IPS-NIHi7 (cell line): ENCODE measurements around the gene ASB4.
"Not testable (repeated sequence)": the region's sequence is repeated elsewhere in the genome, so short reads cannot be mapped to it uniquely, and the experiment has no call there.

ENCODE experiments used
- DNase-seq: peaks from one replicate; pipeline ENCODE4 v3.0.0; 2012; ENCODE audit warnings: mixed read lengths; ENCODE audit errors: extremely low spot score

ASB4 gene, protein sequence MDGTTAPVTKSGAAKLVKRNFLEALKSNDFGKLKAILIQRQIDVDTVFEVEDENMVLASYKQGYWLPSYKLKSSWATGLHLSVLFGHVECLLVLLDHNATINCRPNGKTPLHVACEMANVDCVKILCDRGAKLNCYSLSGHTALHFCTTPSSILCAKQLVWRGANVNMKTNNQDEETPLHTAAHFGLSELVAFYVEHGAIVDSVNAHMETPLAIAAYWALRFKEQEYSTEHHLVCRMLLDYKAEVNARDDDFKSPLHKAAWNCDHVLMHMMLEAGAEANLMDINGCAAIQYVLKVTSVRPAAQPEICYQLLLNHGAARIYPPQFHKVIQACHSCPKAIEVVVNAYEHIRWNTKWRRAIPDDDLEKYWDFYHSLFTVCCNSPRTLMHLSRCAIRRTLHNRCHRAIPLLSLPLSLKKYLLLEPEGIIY

DNA sequence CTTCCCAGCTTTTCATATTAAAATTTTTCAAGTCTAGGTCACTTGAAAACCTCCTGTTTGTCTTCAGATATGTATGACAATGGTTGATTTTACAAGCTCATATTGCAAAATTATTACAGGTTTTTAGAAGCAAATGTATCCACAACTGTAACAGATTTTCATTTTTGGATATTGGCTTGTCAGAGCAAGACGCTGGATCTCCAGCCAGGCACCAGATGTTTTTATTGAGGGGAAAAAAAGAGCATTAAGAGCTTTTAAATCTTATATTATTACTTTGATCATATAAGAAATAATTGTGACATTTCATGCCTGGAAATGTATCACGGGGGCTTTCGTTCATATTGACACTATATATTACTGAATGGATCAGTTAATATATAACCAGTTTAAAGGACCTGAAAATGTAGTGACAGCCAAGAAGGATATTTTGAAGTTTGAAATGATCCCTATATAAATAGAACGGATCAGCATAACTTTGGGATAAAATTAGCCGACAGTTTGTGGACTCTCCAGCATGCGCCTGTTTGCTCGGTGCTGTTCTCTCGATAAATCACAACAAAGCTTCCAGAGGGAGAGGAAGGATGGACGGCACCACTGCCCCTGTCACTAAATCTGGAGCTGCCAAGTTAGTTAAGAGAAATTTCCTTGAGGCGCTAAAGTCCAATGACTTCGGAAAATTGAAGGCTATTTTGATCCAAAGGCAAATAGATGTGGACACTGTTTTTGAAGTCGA lies at the start of gene ASB4:
ASB4 (plus strand) TSS at position 553 of the 733 bp plus-strand sequence; CDS start at position 582, 29 bp downstream.
- DNase-seq: no peak

DNA sequence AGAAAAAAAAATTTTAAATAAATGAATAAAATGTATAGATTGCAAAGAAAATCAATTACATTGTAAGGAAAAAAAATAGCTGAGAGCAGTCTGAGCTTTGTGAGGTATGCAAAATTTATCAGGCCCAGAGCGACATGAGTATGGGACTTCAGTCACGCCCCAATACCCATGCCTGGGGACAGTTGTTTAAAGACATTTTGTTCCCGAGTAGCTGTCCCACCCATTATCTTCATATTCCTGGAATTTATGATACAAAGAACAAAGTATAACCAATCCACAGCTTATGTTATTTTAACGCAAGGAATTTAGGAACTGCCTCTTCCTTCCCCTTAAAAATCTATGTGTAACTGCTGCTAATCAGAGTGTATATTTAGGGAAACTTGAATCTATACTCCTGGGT lies 49.3 kb upstream of the ASB4 start:
- no peak for DNase-seq

GRCh38 chr7:95440394-95441038 lies 45.2 kb upstream of the ASB4 start:
- DNase-seq: no peak

GRCh38 chr7:95441042-95441823 lies 44.5 kb upstream of the ASB4 start:
- no peak for DNase-seq

- DNase-seq: no peak
Measured at GRCh38 chr7:95444796-95445195, 40.9 kb upstream of the ASB4 start.

- no peak for DNase-seq
Measured at GRCh38 chr7:95446618-95447017, 39.1 kb upstream of the ASB4 start.

GRCh38 chr7:95454438-95455045 lies 31.2 kb upstream of the ASB4 start:
- no peak for DNase-seq

- DNase-seq: no peak
Measured at GRCh38 chr7:95457947-95458346, 27.8 kb upstream of the ASB4 start.

- DNase-seq: not testable (repeated sequence)
Measured at GRCh38 chr7:95460653-95461052, 25.1 kb upstream of the ASB4 start.

GRCh38 chr7:95467912-95468607 lies 17.7 kb upstream of the ASB4 start:
- DNase-seq: no peak

DNA sequence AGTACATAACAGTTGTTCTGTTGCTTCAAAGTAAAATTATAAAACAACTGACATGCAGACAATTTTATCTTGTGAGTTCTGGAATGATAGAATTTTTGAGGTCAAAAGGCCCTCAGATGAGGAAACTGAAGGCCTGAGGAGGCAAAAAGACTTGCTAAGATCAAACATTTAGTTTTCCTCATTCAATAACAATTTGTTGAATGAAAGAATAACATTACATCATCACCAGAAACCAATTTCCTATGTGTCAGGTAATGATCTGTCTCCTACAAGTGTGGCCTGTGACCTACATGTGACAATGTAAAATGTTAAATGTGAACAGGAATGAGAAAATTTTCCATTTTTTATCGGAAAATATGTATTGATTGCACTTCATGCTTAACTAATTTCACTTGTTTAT lies 16.6 kb upstream of the ASB4 start:
- DNase-seq: no peak

DNA sequence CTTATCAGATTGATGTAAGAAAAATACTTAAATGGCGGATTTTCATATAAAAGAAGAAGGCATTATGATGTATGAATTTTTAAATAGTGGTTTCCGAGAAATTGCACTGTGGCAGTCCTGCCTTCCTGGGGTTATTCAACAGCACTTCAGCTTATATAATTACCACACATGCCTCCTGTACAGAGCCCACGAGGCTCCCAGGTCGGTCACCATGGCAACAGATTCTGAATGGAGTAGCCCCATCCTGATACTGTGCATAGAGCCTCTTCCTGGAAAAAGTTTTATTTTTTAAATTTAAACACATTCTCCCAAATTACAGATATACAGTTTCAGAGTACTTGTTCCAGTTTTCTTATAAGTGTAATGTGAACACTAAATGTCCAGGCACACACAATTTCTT lies 15.9 kb upstream of the ASB4 start:
- no peak for DNase-seq

GRCh38 chr7:95470452-95470851 lies 15.3 kb upstream of the ASB4 start:
- DNase-seq: peak; percentile 24

DNA sequence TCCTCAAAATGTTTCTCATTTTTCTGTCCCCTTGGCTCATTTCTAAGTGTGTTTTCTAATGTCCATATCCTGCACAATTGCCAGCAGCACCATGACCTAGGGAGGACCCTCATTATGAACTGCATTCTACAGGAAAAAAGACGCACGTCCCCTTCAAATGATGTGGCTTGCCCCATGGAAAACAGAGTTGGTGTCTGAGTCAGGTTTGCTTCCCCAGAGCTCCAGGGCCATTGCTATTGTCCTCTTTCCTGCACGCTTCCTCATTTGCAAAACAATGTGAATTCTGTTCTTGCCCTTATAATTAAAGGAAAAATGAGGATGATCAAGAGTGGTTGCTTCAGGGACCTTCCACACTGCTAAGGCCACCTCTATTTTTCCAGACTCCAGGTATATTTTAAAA lies 14.7 kb upstream of the ASB4 start:
- peak; percentile 20 for DNase-seq

DNA sequence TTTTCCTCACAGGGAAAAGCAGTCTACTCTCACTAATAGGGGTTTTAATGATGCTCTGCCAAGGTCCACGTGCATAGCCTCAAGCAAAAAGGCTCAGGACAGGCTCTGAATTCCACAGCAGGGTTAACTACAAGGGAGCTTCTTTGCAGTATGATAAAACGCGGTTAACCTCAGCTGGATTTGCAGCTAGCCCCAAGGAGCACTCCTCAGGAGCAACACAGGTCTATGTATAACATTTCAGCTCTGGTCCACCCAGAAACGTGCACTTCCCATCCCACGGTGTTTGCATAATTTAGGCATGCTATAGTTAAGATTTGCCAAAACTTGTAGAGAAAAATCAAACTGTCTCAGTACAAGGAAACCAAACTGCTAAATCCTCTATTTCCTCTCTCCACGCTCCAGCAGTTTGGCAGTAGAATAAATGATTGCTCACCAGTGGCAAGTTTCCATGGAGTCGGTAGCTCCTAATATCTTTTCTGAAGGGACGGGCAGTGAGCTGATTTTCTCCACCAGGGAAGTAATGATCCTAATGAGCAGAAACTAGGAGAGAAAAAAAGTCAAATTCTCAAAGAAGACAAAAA lies 13.1 kb upstream of the ASB4 start:
- DNase-seq: no peak

- DNase-seq: no peak
Measured at GRCh38 chr7:95473276-95473985, 12.3 kb upstream of the ASB4 start.

DNA sequence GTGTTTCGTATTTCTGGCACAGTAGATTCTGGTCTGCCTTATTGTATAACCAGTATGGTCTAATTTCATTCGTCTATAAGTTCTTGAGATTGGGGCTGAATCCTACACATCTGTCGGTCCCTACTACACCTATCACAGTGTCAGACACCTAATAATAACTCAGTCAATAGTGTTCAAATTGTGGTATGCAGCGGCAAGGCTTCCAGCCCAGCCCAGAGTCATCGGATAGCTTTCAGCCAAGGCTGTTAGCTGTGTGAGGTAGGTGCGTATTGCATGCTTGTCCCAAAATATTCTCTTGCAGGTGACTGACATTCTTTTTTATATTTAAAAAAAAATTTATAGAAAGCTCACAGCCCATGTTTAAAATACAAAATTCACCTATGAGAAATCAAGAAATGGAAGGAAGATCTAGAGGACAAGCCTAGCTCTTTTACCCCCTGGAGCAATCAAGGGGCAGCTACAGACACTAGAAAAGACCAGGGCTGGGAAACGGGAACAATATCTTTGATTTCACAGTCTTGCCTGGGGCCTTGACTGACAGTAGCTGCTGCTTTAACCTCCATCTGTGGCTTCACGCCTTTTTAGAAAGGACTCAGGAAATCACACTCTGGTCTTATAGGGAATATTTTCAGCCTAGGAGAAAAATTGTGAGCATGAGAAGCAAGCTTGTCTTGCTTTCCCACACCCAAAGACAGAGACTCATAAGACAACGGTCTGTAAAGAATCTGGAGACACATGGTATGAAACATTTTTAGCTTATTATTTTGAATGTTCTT lies 9.5 kb upstream of the ASB4 start:
- no peak for DNase-seq

DNA sequence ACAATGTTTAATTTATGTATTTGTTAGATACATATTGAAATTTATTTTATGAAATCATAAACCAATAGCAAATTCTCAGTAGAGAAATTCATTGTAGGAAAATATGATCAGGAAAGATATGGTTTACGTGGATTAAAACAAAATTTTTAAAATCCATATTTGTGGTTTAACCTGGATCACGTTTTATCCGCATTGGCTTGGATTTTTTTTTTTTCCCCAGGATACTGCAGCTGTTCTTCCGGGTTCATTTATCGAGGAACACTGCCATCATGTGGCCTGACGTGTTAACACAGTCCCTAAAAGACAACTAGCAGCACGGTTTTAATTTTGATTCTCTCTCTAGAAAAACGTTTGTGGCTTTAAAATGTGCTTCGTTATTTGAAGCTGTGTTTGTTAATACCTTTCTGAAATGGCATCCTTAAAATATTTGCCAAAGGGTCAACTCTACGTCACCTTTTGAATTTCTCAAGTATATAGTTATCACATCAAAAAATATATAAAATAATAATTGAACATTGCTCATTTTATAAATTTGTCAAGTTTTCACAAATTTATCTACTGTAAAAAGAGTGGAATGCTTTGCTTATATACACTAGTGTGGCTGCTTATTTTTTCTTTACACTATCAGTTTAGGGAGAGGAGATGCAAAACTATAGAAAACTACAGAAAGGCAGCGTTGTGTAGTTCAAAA lies 8.7 kb upstream of the ASB4 start:
- DNase-seq: peak; percentile 67
